HCT116 (cell line): Measurements from ENCODE around the gene P2RX6. TPM values are rescaled to one million over a fixed set of nuclear protein-coding genes. Genes with fewer than 3 reads are reported as not detected.

Experiments used
- ATAC-seq: fragments of 200-7000 bp; cut with Tn5 transposase; 2 replicates; pipeline ENCODE4 v1.9.1; 2020; ENCODE audit warnings: mild to moderate bottlenecking, moderate library complexity
- BruUV-seq: library from RNA; stranded (reverse); fragments of 400-500 nt; replicated peaks from 2 replicates; lab custom pipeline; 2021; lab: Mats Ljungman, UMichigan
- CTCF ChIA-PET: fragments of 300-600 bp; sonication (Branson Sonifier 250); formaldehyde crosslinking; loops from one replicate; lab custom pipeline; 2021; ENCODE audit warnings: antibody characterized with exemption; lab: Charles Lee
- POLR2A ChIA-PET: fragments of 300-600, 350-600 bp; sonication (Branson Sonifier 250); formaldehyde crosslinking; loops from one replicate; lab custom pipeline; 2021; ENCODE audit warnings: antibody characterized with exemption; lab: Charles Lee
- RAD21 ChIA-PET, 2 experiments: fragments of 300-600 bp; sonication (Branson Sonifier 250); formaldehyde crosslinking; loops; one replicate each; lab custom pipeline; 2023; ENCODE audit warnings: low total read pairs in 2 of 2; ENCODE audit not compliant: uncharacterized antibody in 2 of 2, unreplicated experiment in 2 of 2, low non-redundant PET in 1 of 2; lab: Charles Lee
- DNase-seq: peaks from one replicate; pipeline ENCODE4 v3.0.0-alpha.2; 2010; ENCODE audit warnings: low read depth, low spot score
- H2AFZ ChIP-seq: fragments of 200-600 bp; shearing (Covaris generic), sonication (generic); 2 replicates; pipeline ENCODE4 v1.6.1; 2017; ENCODE audit warnings: low read depth, mixed run types, mixed read lengths, antibody characterized with exemption, low read length; ENCODE audit not compliant: poor library complexity, severe bottlenecking
- H3K27ac ChIP-seq: 2 replicates; pipeline ENCODE4 v1.5.1; 2012; ENCODE audit warnings: low read depth, low read length
- H3K27me3 ChIP-seq: fragments of 200-600 bp; sonication (generic); 2 replicates; pipeline ENCODE4 v1.6.1; 2016; ENCODE audit warnings: mixed run types, low read length, mixed read lengths; ENCODE audit not compliant: insufficient read depth
- H3K36me3 ChIP-seq, 2 experiments: fragments of 200-500 bp in 1 of 2; fragments of 200-600 bp in 1 of 2; sonication (Bioruptor generic) in 1 of 2; sonication (generic) in 1 of 2; 2 replicates each; pipeline versions ENCODE4 v1.5.1 to v1.6.1; 2014 to 2016; ENCODE audit warnings: low read length in 2 of 2, inconsistent platforms in 1 of 2, mixed read lengths in 1 of 2, mixed run types in 1 of 2; ENCODE audit not compliant: insufficient read depth in 2 of 2, control insufficient read depth in 1 of 2
- H3K4me1 ChIP-seq, 2 experiments: fragments of 200-600 bp in 1 of 2; sonication (generic) in 1 of 2; 2 replicates each; pipeline versions ENCODE4 v1.5.1 to v1.6.1; 2012 to 2017; ENCODE audit warnings: low read length in 2 of 2, inconsistent platforms in 1 of 2, mild to moderate bottlenecking in 1 of 2, mixed read lengths in 1 of 2, mixed run types in 1 of 2, moderate library complexity in 1 of 2; ENCODE audit not compliant: insufficient read depth in 2 of 2, control insufficient read depth in 1 of 2
- H3K4me2 ChIP-seq: fragments of 200-600 bp; sonication (generic); 2 replicates; pipeline ENCODE4 v1.6.1; 2017; ENCODE audit warnings: mixed run types, low read length, mixed read lengths
- H3K4me3 ChIP-seq, 2 experiments: fragments of 200-600 bp in 1 of 2; sonication (generic) in 1 of 2; replicated peaks in 1 of 2; 2 replicates each; pipeline ENCODE4 v1.5.1; 2011 to 2016; ENCODE audit warnings: low read length in 2 of 2, control low read depth in 1 of 2, low read depth in 1 of 2, mild to moderate bottlenecking in 1 of 2, mixed read lengths in 1 of 2, mixed run types in 1 of 2
- H3K79me2 ChIP-seq: fragments of 200-600 bp; sonication (generic); 2 replicates; pipeline ENCODE4 v1.6.1; 2017; ENCODE audit warnings: mild to moderate bottlenecking, mixed run types, low read length, moderate library complexity, mixed read lengths; ENCODE audit not compliant: insufficient read depth
- H3K9ac ChIP-seq: fragments of 200-600 bp; sonication (generic); 2 replicates; pipeline ENCODE4 v1.6.1; 2016; ENCODE audit warnings: low read length, mixed read lengths
- H3K9me2 ChIP-seq: fragments of 200-600 bp; sonication (generic), shearing (Covaris generic); 2 replicates; pipeline ENCODE4 v1.6.1; 2017; ENCODE audit warnings: mixed run types, mild to moderate bottlenecking, moderate library complexity; ENCODE audit not compliant: insufficient read depth
- H3K9me3 ChIP-seq, 2 experiments: fragments of 200-500 bp in 1 of 2; fragments of 200-600 bp in 1 of 2; sonication (Bioruptor generic) in 1 of 2; sonication (generic) in 1 of 2; 2 replicates each; pipeline ENCODE4 v1.6.1; 2014 to 2017; ENCODE audit warnings: low read length in 2 of 2, mixed read lengths in 2 of 2, inconsistent platforms in 1 of 2, low read depth in 1 of 2, mild to moderate bottlenecking in 1 of 2, mixed run types in 1 of 2, moderate library complexity in 1 of 2; ENCODE audit not compliant: control insufficient read depth in 1 of 2, insufficient read depth in 1 of 2
- H4K20me1 ChIP-seq: fragments of 200-600 bp; sonication (generic), shearing (Covaris generic); 2 replicates; pipeline ENCODE4 v1.6.1; 2017; ENCODE audit warnings: mixed run types, mild to moderate bottlenecking, moderate library complexity; ENCODE audit not compliant: insufficient read depth
- EGR1 ChIP-seq: IDR thresholded peaks from 2 replicates; pipeline ENCODE4 v1.6.1; 2012; ENCODE audit warnings: low read depth
- POLR2A ChIP-seq: IDR thresholded peaks from 2 replicates; pipeline ENCODE4 v1.7.0; 2011; ENCODE audit warnings: borderline replicate concordance; ENCODE audit not compliant: insufficient read depth, insufficient read length; ENCODE audit errors: extremely low read depth
- RAD21 ChIP-seq: IDR thresholded peaks from 2 replicates; pipeline ENCODE4 v1.6.1; 2012; ENCODE audit warnings: low read depth, mild to moderate bottlenecking
- SIN3A ChIP-seq: IDR thresholded peaks from 2 replicates; pipeline ENCODE4 v1.6.1; 2012; ENCODE audit warnings: low read depth
- SRF ChIP-seq: IDR thresholded peaks from 2 replicates; pipeline ENCODE4 v1.6.1; 2012; ENCODE audit warnings: low read depth
- ZBTB33 ChIP-seq: IDR thresholded peaks from 2 replicates; pipeline ENCODE4 v1.6.1; 2011; ENCODE audit warnings: mild to moderate bottlenecking, low read length, moderate library complexity; ENCODE audit not compliant: insufficient replicate concordance; ENCODE audit errors: extremely low read depth
- ZFX ChIP-seq: fragments of 450-650 bp; IDR thresholded peaks from 2 replicates; pipeline ENCODE4 v1.6.1; 2017
- intact Hi-C: fragments of 100-400 bp; cut with micrococcal nuclease; formaldehyde crosslinking; loops from 2 replicates; pipeline ENCODE4 v1.10.0; 2022
- total RNA-seq: library from RNA; stranded (reverse); gene quantifications from one replicate; pipeline ENCODE4 v1.2.1, GENCODE V29; 2021; ENCODE audit not compliant: unreplicated experiment
- TF ChIP-seq, protein P1 (sequence below): IDR thresholded peaks from 2 replicates; pipeline ENCODE4 v1.6.1; 2012; ENCODE audit warnings: low read depth

The P2RX6 gene
- total RNA-seq, 1 experiment from 2014 or later: 0.20 TPM

- peaks cover 6 to 14% of the 10 kb centered on the region in 2 experiments; a peak in 3 of 4 replicates for H3K36me3 ChIP-seq
- H3K4me1 ChIP-seq: no peaks in the 10 kb centered on the region
- CTCF ChIA-PET: no interaction called here
- no peaks in the 10 kb centered on the region for H3K9me2 ChIP-seq
- H3K79me2 ChIP-seq: peaks cover 6% of the 10 kb centered on the region; the same call in 1 of the 2 replicates
- no peak for DNase-seq
- no peak for ATAC-seq
- H3K9ac ChIP-seq: no peak overlapping the region
- RAD21 ChIA-PET: no interaction called here
- intact Hi-C loops: no loop called here
- TF ChIP-seq, protein P1, sequence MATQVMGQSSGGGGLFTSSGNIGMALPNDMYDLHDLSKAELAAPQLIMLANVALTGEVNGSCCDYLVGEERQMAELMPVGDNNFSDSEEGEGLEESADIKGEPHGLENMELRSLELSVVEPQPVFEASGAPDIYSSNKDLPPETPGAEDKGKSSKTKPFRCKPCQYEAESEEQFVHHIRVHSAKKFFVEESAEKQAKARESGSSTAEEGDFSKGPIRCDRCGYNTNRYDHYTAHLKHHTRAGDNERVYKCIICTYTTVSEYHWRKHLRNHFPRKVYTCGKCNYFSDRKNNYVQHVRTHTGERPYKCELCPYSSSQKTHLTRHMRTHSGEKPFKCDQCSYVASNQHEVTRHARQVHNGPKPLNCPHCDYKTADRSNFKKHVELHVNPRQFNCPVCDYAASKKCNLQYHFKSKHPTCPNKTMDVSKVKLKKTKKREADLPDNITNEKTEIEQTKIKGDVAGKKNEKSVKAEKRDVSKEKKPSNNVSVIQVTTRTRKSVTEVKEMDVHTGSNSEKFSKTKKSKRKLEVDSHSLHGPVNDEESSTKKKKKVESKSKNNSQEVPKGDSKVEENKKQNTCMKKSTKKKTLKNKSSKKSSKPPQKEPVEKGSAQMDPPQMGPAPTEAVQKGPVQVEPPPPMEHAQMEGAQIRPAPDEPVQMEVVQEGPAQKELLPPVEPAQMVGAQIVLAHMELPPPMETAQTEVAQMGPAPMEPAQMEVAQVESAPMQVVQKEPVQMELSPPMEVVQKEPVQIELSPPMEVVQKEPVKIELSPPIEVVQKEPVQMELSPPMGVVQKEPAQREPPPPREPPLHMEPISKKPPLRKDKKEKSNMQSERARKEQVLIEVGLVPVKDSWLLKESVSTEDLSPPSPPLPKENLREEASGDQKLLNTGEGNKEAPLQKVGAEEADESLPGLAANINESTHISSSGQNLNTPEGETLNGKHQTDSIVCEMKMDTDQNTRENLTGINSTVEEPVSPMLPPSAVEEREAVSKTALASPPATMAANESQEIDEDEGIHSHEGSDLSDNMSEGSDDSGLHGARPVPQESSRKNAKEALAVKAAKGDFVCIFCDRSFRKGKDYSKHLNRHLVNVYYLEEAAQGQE: no peak
- TF ChIP-seq POLR2A (no peak), SIN3A (no peak), ZFX (no peak), RAD21 (no peak), SRF (no peak), ZBTB33 (no peak), EGR1 (no peak)
- POLR2A ChIA-PET: no interaction called here
- H3K27me3 ChIP-seq: no peaks in the 10 kb centered on the region
- H3K27ac ChIP-seq: no peak overlapping the region
- no peak overlapping the region for H3K4me3 ChIP-seq
- BruUV-seq: no TSS peak
- no peak overlapping the region for H3K4me2 ChIP-seq
- no peak overlapping the region for H2AFZ ChIP-seq
- H3K9me3 ChIP-seq: no peaks in the 10 kb centered on the region
- no peaks in the 10 kb centered on the region for H4K20me1 ChIP-seq
Measured at GRCh38 chr22:20994902-20995241, 20.1 kb upstream of the P2RX6 start.
